ENCODE data around the gene DOK7.

DOK7 gene

DNA sequence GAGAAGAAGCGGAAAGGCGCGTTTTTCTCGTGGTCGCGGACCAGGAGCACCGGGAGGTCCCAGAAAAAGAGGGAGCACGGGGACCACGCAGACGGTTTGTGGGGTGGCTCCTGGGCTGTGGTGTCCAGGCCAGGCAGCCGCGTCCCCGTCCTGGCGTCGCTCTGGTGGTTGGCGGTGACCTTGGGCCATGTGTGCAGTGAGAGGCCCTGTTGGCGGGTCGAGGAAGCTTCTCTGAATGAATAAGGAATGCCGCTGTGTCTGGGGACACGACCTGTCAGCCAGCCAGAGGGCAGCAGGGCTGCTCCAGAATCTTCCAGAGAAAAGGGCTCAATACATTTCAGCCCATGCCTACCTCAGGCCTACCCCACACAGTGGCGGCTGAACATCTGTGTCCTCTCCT lies 45.7 kb upstream of the DOK7 start:
- DNase-seq (ENCODE audit: low read depth): no peak
- H3K4me3 ChIP-seq (replicated peaks; ENCODE audit: low read depth, low read length): no peak overlapping the region
- TF ChIP-seq, protein P1, sequence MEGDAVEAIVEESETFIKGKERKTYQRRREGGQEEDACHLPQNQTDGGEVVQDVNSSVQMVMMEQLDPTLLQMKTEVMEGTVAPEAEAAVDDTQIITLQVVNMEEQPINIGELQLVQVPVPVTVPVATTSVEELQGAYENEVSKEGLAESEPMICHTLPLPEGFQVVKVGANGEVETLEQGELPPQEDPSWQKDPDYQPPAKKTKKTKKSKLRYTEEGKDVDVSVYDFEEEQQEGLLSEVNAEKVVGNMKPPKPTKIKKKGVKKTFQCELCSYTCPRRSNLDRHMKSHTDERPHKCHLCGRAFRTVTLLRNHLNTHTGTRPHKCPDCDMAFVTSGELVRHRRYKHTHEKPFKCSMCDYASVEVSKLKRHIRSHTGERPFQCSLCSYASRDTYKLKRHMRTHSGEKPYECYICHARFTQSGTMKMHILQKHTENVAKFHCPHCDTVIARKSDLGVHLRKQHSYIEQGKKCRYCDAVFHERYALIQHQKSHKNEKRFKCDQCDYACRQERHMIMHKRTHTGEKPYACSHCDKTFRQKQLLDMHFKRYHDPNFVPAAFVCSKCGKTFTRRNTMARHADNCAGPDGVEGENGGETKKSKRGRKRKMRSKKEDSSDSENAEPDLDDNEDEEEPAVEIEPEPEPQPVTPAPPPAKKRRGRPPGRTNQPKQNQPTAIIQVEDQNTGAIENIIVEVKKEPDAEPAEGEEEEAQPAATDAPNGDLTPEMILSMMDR (IDR thresholded peaks at IDR 0.05; ENCODE audit: low read length, missing control alignments): no peak

DNA sequence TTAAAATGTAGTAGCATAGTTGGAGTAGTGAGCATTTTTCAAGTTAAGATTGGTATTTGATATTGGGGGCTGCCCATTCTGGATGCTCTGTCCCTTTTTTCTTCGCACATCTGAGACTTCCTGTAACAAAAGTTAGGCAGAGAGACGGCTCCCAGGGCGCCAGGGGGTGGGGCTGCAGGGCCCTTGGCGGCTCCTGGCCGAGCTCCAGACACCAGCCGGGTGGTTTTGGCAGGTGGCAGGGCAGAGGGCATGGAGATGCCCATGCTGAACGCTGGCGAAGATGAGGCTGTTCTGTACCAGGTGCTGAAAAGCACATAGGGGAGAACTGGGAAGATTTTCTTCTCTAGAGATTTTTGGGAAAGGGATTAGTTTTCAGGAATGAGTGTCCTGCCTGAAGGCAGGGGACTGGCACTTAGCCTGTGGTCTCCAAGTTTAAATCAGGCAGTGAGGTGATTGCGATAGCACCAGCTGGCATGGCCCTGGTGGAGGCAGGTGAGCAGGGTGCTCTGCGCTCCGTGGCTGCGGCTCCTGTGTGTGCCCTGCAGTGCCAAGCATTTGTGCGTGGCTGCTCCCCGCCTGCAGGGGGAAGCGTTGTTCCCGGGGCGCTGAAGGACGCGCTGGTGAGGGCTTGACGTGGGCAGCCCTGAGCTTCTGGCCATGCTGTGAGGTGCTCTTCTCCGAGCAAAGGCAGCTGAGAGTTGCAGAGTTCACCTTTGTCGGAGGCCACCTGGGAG lies 44.9 kb upstream of the DOK7 start:
- DNase-seq (ENCODE audit: low read depth): no peak

DNA sequence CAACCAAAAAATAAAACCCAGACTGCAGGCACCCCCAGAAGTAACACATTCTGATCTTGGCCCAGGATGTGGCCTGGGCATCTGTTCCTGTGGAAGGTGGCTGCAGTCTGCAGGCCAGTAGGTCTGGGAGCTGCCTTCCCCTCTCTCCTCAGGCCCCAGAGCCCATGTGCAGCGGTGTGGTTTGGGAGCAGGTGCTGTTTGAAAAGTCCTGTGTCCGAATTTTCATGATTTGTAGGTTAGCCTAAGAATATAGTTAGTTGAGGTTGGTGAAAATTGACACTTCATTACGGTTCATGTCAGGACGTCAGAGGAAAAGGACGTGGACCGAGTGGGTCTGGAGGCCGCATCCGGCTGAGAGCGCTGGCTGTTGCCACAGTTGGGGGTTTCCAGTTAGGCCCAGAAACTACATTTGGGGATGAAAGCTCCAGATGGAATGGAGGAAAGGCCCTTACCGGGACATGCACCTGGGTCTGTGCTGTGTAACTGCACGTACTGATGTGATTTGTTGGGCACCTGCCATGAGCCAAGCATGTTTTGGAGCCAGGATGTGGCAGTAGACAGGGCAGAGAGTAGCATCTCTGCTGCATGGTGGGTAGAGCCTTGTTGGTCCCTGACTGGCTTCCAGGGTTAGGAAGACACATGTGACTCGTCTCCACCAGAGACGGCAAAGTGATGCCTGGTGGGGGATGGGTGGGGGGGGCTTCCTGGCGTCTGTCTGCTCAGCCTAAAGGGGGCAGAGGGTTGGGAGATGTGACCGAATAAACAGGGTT lies 43.1 kb upstream of the DOK7 start:
- no peak for DNase-seq (ENCODE audit: low read depth)
- TF ChIP-seq, protein P1 (IDR thresholded peaks at IDR 0.05; ENCODE audit: low read length, missing control alignments): no peak
- no peak overlapping the region for H3K4me3 ChIP-seq (replicated peaks; ENCODE audit: low read depth, low read length)

More for the DNA sequence above, 44.9 kb upstream of the DOK7 start:
- H3K4me3 ChIP-seq (replicated peaks; ENCODE audit: low read depth, low read length): no peak overlapping the region
- TF ChIP-seq, protein P1 (IDR thresholded peaks at IDR 0.05; ENCODE audit: low read length, missing control alignments): no peak

DNA sequence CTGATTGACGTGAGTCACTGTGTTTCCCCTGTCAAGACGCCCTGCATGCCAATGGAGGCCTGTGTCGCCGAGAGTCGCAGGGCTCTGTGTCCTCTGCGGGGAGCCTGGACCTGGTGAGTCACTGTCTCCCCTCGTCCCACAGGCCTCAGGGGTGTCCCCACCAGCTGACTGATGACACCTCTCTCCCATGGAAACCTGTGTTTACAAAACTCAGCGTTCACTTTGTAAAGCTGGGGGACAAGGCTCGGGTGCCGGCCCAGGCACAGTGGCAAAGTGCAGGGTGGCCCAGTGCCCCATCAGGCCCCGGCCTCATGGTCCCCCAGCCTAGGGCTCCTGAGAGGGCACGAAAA lies 42.5 kb upstream of the DOK7 start:
- DNase-seq (ENCODE audit: low read depth): no peak
- TF ChIP-seq, protein P1 (IDR thresholded peaks at IDR 0.05; ENCODE audit: low read length, missing control alignments): no peak
- H3K4me3 ChIP-seq (replicated peaks; ENCODE audit: low read depth, low read length): no peak overlapping the region

DNA sequence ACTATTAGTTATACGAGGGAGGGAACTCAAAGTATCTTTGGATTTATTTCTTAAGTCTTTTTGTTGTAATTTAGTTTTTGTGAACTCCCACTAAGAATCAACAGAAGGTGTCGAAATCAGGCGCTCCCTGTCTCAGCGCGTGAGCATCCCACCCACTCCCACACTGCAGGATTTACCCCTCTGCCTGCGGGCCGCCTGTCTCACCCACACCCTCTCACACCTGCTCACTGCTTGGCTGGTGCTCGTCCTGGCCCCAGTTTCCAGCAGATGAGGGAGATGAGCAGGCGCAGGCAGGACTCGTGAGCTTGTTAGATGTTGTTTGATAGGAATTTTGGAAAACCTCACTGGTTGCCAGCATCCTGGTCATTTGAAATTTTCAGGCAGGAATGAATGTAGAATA lies 42.1 kb upstream of the DOK7 start:
- H3K4me3 ChIP-seq (replicated peaks; ENCODE audit: low read depth, low read length): no peak overlapping the region
- TF ChIP-seq, protein P1 (IDR thresholded peaks at IDR 0.05; ENCODE audit: low read length, missing control alignments): no peak
- DNase-seq (ENCODE audit: low read depth): no peak

DNA sequence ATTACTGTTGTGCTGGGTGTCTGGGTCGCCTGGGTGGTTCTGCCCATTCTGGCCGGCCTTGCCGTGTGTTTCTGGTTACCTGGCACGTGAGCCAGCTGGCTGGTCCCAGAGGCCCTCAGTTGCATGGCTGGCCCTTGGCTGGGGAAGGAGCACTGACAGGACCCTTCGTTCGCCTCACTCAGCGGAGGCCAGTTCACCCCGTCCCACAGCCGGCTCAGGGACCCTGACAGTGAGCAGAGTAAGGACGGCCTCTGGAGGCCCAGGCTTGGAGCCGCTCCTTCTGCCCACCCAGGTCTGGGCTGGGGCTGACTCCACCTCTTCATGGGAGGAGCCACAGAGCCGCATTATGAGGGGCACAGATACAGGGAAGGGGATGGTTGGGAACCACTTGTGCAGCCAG lies 41.6 kb upstream of the DOK7 start:
- TF ChIP-seq, protein P1 (IDR thresholded peaks at IDR 0.05; ENCODE audit: low read length, missing control alignments): no peak
- no peak overlapping the region for H3K4me3 ChIP-seq (replicated peaks; ENCODE audit: low read depth, low read length)
- DNase-seq (ENCODE audit: low read depth): no peak
